ENCODE results near the gene PPP1R14C. TPM values are rescaled to one million over a fixed set of nuclear protein-coding genes. Genes with fewer than 3 reads are reported as not detected.

PPP1R14C gene
- polyA plus RNA-seq, 3 donors = 0.11 TPM; not detected in 2

DNA sequence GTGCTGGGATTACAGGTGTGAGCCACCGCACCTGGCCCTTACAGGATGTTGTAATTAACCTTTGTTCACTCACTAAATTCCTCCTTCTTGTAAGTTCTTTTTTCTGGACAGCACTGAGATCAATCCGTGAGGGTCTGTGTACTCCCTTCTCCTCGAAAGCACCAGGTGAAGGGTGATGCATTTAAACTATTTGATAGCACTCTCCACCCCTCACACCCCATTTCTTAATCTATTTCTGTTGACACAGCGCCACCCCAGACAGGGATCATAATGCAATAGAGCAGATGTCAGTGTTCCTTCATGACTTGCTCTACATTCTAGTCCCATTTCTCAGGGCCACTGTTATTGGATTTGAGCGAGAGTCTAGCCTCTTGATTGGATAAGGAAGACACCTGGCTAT lies 46.3 kb downstream of the PPP1R14C start:
- no peak overlapping the region for H3K4me2 ChIP-seq (replicated peaks; ENCODE audit: extremely low read depth, low read length, poor library complexity, severe bottlenecking)
- Mint-ChIP-seq H3K4me1 (peaks cover 11% of the 10 kb centered on the region), H3K27ac (no peak overlapping the region), H3K27me3 (ENCODE audit: low read depth in 3 of 3) (peaks cover 8 to 13% (median 9%) of the 10 kb centered on the region in 3 donors), H3K36me3 (no peaks in the 10 kb centered on the region), H3K9me3 (peaks cover 0 to 9% (median 0%) of the 10 kb centered on the region in 7 donors), H3K4me3 (no peak overlapping the region)
- no peak overlapping the region for H2AFZ ChIP-seq (ENCODE audit: insufficient read depth, low read depth, low read length, poor library complexity, severe bottlenecking)
- TF ChIP-seq, protein P1, sequence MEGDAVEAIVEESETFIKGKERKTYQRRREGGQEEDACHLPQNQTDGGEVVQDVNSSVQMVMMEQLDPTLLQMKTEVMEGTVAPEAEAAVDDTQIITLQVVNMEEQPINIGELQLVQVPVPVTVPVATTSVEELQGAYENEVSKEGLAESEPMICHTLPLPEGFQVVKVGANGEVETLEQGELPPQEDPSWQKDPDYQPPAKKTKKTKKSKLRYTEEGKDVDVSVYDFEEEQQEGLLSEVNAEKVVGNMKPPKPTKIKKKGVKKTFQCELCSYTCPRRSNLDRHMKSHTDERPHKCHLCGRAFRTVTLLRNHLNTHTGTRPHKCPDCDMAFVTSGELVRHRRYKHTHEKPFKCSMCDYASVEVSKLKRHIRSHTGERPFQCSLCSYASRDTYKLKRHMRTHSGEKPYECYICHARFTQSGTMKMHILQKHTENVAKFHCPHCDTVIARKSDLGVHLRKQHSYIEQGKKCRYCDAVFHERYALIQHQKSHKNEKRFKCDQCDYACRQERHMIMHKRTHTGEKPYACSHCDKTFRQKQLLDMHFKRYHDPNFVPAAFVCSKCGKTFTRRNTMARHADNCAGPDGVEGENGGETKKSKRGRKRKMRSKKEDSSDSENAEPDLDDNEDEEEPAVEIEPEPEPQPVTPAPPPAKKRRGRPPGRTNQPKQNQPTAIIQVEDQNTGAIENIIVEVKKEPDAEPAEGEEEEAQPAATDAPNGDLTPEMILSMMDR (IDR thresholded peaks at IDR 0.05) = no peak
- no peak overlapping the region for H3K4me3 ChIP-seq (replicated peaks in 1 of 3; ENCODE audit: low read depth in 2 of 3, low read length in 3 of 3)
- no peak overlapping the region for H3K9ac ChIP-seq (ENCODE audit: insufficient read depth, low read length, poor library complexity, severe bottlenecking)
- peaks cover 0 to 3% of the 10 kb centered on the region in 2 donors for H3K27me3 ChIP-seq (ENCODE audit: control insufficient read depth in 2 of 2, insufficient read depth in 2 of 2, low read length in 2 of 2)
- peaks cover 5 to 7% of the 10 kb centered on the region in 2 donors for H3K4me1 ChIP-seq (ENCODE audit: control insufficient read depth in 1 of 2, insufficient read depth in 2 of 2, low read length in 2 of 2)
- no peaks in the 10 kb centered on the region for H3K36me3 ChIP-seq (replicated peaks in 1 of 2; ENCODE audit: control insufficient read depth in 1 of 2, insufficient read depth in 2 of 2, low read length in 2 of 2)
- no peaks in the 10 kb centered on the region for H3K79me2 ChIP-seq (ENCODE audit: insufficient read depth, low read length)
- no peak overlapping the region for H3K27ac ChIP-seq (ENCODE audit: low read depth in 1 of 2, low read length in 2 of 2)
- WGBS (ENCODE audit: insufficient coverage) = no CpG with 5 or more reads among the region's 5 CpGs
- no peaks in the 10 kb centered on the region for H4K20me1 ChIP-seq (ENCODE audit: insufficient read depth, low read length)
- no peaks in the 10 kb centered on the region for H3K9me3 ChIP-seq (replicated peaks in 1 of 2; ENCODE audit: control insufficient read depth in 1 of 2, insufficient read depth in 1 of 2, low read length in 2 of 2)
- no peak for DNase-seq
- intact Hi-C loops (cut with micrococcal nuclease) = no loop called here

DNA sequence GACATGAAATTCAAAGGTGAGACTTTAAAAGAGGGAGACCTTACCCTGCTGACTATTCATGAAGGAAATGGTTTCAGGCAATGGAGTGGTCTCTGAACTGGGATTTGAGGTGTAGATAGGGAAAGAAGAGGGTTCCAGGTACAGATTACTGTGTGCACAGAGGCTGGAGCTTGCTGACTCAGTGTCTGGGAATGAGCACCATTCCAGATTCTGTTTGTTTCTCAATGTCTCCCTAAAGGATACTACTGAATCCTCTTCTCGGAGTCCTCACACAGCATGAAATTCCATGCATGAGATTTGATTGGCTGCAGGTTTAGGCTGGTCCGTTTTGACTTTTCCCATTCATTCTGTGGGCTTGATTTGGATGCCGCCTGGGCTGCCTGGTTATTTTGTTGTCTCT lies 49.0 kb downstream of the PPP1R14C start:
- no peaks in the 10 kb centered on the region for H3K4me1 Mint-ChIP-seq
- H3K9me3 Mint-ChIP-seq = peaks cover 0 to 5% (median 0%) of the 10 kb centered on the region in 7 donors
- Histone ChIP-seq H2AFZ (ENCODE audit: insufficient read depth, low read depth, low read length, poor library complexity, severe bottlenecking) (no peak overlapping the region), H3K27ac (ENCODE audit: low read depth in 1 of 2, low read length in 2 of 2) (no peak overlapping the region), H4K20me1 (ENCODE audit: insufficient read depth, low read length) (no peaks in the 10 kb centered on the region), H3K79me2 (ENCODE audit: insufficient read depth, low read length) (no peaks in the 10 kb centered on the region), H3K4me2 (replicated peaks; ENCODE audit: extremely low read depth, low read length, poor library complexity, severe bottlenecking) (no peak overlapping the region), H3K4me1 (ENCODE audit: control insufficient read depth in 1 of 2, insufficient read depth in 2 of 2, low read length in 2 of 2) (no peaks in the 10 kb centered on the region), H3K36me3 (replicated peaks in 1 of 2; ENCODE audit: control insufficient read depth in 1 of 2, insufficient read depth in 2 of 2, low read length in 2 of 2) (no peaks in the 10 kb centered on the region), H3K9ac (ENCODE audit: insufficient read depth, low read length, poor library complexity, severe bottlenecking) (no peak overlapping the region), H3K9me3 (replicated peaks in 1 of 2; ENCODE audit: control insufficient read depth in 1 of 2, insufficient read depth in 1 of 2, low read length in 2 of 2) (no peaks in the 10 kb centered on the region), H3K4me3 (replicated peaks in 1 of 3; ENCODE audit: low read depth in 2 of 3, low read length in 3 of 3) (no peak overlapping the region), H3K27me3 (ENCODE audit: control insufficient read depth in 2 of 2, insufficient read depth in 2 of 2, low read length in 2 of 2) (peaks cover 0 to 3% of the 10 kb centered on the region in 2 donors)
- WGBS (ENCODE audit: insufficient coverage) = 80% methylated on average over 2 of the region's 3 CpGs
- no peak overlapping the region for H3K4me3 Mint-ChIP-seq
- H3K27me3 Mint-ChIP-seq (ENCODE audit: low read depth in 3 of 3) = peaks cover 9 to 11% (median 9%) of the 10 kb centered on the region in 3 donors
- H3K36me3 Mint-ChIP-seq = no peaks in the 10 kb centered on the region
- intact Hi-C loops (cut with micrococcal nuclease) = no loop called here
- H3K27ac Mint-ChIP-seq = no peak overlapping the region
- DNase-seq = no peak
- TF ChIP-seq, protein P1 (IDR thresholded peaks at IDR 0.05) = no peak
